Stomach smooth muscle (tissue), 2 donors: ENCODE measurements around the gene IRF8.

Experiments used
- H3K27ac ChIP-seq: one replicate; pipeline ENCODE4 v1.7.0; 2013; ENCODE audit warnings: mild to moderate bottlenecking, low read length, inconsistent platforms
- H3K27me3 ChIP-seq, 2 donors: one replicate each; pipeline ENCODE4 v1.7.0; 2013; ENCODE audit warnings: low read length in 2 of 2; ENCODE audit not compliant: insufficient read depth in 2 of 2, control insufficient read depth in 1 of 2
- H3K36me3 ChIP-seq, 2 donors: one replicate each; pipeline ENCODE4 v1.7.0; 2013; ENCODE audit warnings: low read length in 2 of 2; ENCODE audit not compliant: control insufficient read depth in 2 of 2, insufficient read depth in 2 of 2
- H3K4me1 ChIP-seq: one replicate; pipeline ENCODE4 v1.7.0; 2013; ENCODE audit warnings: low read length; ENCODE audit not compliant: control insufficient read depth, insufficient read depth
- H3K4me3 ChIP-seq, 2 donors: one replicate each; pipeline ENCODE4 v1.7.0; 2013; ENCODE audit warnings: low read length in 2 of 2
- H3K9ac ChIP-seq, 2 donors: one replicate each; pipeline ENCODE4 v1.7.0; 2013; ENCODE audit warnings: low read length in 2 of 2, mild to moderate bottlenecking in 1 of 2
- H3K9me3 ChIP-seq, 2 donors: one replicate each; pipeline ENCODE4 v1.7.0; 2013; ENCODE audit warnings: low read length in 2 of 2; ENCODE audit not compliant: control insufficient read depth in 2 of 2
- donor health status: healthy.
- donor health status: Pancreatic carcinoma.

The IRF8 gene

DNA sequence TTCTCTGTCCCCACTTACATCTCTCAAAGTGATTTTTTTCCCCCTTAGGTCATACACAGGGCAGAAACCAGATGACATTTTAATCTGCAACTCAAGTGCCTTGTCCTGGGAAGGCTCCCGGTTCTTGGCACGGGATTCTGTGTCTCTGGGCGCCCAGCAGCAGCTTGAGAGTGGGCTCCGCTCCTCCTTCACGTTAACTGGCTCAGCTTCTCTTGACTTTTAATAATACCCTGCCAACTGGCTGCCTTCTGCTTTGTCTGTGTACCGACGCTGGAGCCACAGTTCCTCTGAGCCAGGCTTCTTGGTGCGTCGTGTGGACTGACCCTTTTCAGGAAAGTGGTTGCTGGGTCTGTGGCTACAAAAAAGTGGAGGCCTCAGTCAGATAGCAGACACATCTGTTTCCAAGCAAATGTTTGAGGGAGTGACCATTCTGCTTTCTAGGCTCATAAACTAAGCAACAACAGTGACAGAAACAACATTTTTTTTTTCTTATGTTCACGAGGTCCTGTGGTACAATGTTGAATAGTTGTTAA lies 64.9 kb downstream of the IRF8 start:
- H3K36me3 ChIP-seq: no peaks in the 10 kb centered on the region
- no peak overlapping the region for H3K4me3 ChIP-seq
- peaks cover 13% of the 10 kb centered on the region for H3K4me1 ChIP-seq
- no peak overlapping the region for H3K27ac ChIP-seq
- no peaks in the 10 kb centered on the region for H3K27me3 ChIP-seq
- no peaks in the 10 kb centered on the region for H3K9me3 ChIP-seq
- peak overlapping the region in 1 of 2 donors; percentile 13 for H3K9ac ChIP-seq

DNA sequence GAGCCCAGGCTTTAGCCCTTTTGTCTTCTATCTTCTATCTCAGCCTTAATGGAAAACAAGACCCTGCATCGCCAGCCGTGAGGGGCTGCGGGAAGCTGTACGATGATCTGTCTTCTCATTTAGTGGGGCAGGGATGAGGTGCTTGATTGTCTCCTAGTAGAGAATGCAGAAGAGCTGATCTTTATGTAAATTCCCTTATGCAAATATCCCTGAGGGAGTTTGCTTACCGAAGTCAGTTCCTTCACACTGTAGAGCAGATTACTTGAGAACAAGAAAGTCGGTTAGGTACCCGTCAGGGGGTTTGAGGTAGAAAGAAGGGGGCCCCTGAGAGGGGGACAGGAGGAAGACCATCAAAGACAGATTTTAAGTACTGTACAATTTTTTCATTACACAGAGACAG lies 66.2 kb downstream of the IRF8 start:
- no peak overlapping the region for H3K9ac ChIP-seq
- H3K36me3 ChIP-seq: no peaks in the 10 kb centered on the region
- H3K4me1 ChIP-seq: peaks cover 13% of the 10 kb centered on the region
- H3K9me3 ChIP-seq: no peaks in the 10 kb centered on the region
- no peak overlapping the region for H3K27ac ChIP-seq
- no peaks in the 10 kb centered on the region for H3K27me3 ChIP-seq
- H3K4me3 ChIP-seq: no peak overlapping the region

DNA sequence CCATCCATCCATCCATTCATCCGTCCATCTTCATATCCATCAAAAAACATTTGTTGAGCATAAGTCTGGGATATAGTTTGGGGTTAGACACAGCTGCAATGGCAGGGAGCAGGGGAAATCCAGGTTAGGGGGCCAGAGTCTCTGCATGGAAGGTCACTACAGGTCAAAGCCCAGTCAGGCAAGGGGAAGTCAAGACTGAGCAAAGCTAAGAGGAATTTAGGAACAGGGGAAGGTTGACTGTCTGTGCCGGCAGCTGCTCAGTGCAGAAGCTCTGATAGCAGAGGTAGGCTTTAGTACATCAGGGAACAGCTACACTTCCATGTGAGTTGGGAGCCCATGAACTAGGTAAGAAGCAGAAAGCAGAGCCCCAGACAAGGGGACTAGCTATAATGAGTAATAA lies 68.1 kb downstream of the IRF8 start:
- no peak overlapping the region for H3K9ac ChIP-seq
- peaks cover 0 to 2% of the 10 kb centered on the region in 2 donors for H3K27me3 ChIP-seq
- H3K36me3 ChIP-seq: no peaks in the 10 kb centered on the region
- no peak overlapping the region for H3K27ac ChIP-seq
- no peak overlapping the region for H3K4me3 ChIP-seq
- no peaks in the 10 kb centered on the region for H3K9me3 ChIP-seq
- H3K4me1 ChIP-seq: peaks cover 13% of the 10 kb centered on the region

DNA sequence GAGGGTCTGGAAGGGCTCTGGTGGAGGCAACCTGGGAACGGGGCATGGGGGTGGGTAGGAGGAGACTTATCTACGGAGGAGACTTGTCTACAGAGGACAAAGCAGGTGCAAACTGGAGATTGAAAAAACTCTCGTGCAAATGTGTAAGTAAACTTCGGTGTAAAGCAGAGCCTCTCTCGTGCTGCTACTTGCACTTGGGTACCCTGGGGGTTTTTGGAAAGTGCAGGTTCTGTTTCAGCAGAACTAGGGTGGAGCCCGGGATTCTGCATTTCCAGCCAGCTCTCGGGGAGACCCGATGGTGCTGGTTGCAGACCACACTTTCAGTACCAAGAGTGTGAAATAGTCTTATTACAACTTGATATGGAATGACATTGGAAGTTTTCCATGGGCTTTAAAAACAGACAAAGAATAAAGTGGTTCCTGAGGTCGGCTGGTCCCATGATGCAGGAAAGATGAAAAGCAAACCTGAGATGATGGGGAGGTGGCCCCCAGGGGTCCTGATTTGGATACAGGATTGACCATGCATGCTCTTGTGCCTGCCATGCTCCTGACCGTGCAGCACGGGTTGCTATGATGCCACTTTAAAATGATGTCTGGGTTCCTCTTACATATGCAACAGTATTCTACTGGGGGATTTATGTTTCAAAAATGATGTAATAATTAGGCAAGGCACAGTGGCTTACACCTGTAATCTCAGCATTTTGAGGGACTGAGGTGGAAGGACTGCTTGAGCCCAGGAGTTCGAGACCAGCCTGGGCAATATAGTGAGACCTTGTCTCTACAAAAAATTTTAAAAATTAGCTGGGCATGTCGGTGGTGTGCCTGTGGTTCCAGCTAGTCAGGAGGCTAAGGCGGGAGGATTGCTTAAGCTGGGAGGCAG lies 69.3 kb downstream of the IRF8 start:
- Histone ChIP-seq H3K4me3 (no peak overlapping the region), H3K27me3 (peaks cover 0 to 2% of the 10 kb centered on the region in 2 donors), H3K36me3 (no peaks in the 10 kb centered on the region), H3K4me1 (peaks cover 12% of the 10 kb centered on the region), H3K9me3 (no peaks in the 10 kb centered on the region), H3K9ac (no peak overlapping the region), H3K27ac (no peak overlapping the region)

DNA sequence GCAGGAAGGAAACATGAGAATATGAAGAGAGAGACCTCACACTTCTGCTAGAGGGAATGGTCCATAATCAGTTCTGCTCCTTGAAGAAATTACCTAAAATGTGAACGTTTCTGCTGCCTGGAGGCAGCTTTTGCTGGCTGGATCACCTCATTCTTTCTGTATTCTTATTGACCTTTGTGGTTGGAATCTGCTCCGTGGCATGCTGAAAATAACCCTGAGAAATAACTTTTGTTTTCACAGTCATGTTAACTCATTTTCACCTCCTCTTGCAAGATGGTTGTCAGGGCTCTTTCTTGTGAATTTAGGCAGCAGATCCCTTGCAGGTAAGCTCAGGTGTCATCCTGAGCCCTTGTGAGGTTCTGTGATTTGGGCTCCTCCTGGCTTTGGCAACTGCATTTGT lies 70.2 kb downstream of the IRF8 start:
- Histone ChIP-seq H3K9ac (no peak overlapping the region), H3K27me3 (peaks cover 0 to 2% of the 10 kb centered on the region in 2 donors), H3K4me1 (peaks cover 3% of the 10 kb centered on the region), H3K27ac (no peak overlapping the region), H3K9me3 (no peaks in the 10 kb centered on the region), H3K4me3 (no peak overlapping the region), H3K36me3 (no peaks in the 10 kb centered on the region)

DNA sequence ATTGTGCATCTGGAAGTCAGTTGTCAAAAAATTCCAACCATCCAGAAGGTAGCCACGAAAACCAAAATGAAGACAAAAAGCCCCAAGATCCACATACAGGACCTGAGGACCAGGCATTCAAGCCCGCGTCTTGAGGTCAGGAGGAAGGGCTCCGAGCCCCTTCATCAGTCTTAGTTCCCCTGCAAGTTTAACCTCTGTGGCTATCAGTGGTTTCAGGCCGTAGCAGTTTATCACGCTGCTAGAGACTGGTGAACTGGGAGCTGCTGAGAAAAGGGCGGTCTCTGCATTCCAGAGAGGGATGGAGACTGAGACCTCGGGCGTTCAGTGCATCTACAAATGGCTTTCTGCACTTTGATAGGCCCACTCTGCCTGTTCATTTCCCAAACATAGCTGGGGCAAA lies 70.6 kb downstream of the IRF8 start:
- Histone ChIP-seq H3K4me3 (no peak overlapping the region), H3K9me3 (no peaks in the 10 kb centered on the region), H3K27ac (no peak overlapping the region), H3K4me1 (no peaks in the 10 kb centered on the region), H3K36me3 (no peaks in the 10 kb centered on the region), H3K27me3 (peaks cover 0 to 2% of the 10 kb centered on the region in 2 donors), H3K9ac (no peak overlapping the region)

DNA sequence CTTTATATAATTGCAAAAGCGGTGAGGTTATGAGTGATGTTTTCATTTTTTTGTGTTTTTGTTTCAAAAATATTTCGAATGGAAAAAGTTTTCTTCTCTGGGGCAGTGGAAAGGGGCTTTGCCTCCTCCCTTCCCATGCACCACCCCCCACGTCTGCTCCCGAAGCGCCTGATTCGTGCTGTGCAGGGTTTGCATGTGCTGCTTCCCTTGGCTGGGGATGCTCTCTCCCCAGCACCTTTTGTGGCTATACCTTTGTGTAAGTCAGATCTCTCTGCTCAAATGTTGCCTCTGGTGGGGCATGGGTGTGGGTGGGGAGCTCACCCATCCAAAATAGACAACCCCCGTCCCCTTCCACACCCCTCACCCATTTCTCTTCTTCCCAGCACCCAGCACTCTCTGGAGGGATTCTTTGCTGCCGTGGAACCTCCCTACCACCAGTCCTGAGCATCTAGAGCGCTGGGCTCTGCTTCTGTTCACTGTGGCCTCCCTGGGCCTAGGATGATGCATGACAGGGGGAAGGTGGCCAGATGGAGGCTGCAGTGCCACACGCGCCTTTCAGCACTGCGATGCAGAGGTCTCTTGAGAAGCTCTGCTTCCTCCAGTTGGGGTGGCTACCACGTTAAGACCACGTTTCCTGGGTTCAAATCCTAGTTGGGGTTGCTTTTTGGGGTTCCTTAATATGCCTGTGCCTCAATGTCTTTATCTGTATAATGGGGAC lies 71.2 kb downstream of the IRF8 start:
- no peaks in the 10 kb centered on the region for H3K9me3 ChIP-seq
- peaks cover 0 to 2% of the 10 kb centered on the region in 2 donors for H3K27me3 ChIP-seq
- no peak overlapping the region for H3K9ac ChIP-seq
- no peak overlapping the region for H3K27ac ChIP-seq
- H3K36me3 ChIP-seq: no peaks in the 10 kb centered on the region
- no peaks in the 10 kb centered on the region for H3K4me1 ChIP-seq
- H3K4me3 ChIP-seq: no peak overlapping the region

DNA sequence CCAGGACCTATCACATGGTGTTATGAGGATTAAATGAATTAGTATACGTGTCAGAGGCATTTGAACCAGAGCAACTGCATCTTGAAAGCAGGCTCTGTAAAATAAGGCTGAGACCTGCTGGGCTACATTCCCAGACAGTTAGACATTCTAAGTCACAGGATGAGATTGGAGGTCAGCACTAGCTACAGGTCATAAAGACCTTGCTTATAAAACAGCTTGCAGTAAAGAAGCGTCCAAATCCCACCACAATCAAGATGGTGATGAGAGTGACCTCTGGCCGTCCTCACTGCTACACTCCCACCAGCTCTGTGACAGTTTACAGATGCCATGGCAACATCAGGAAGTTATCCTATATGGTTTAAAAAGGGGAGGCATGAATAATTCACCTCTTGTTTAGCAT lies 71.8 kb downstream of the IRF8 start:
- Histone ChIP-seq H3K27me3 (peaks cover 0 to 2% of the 10 kb centered on the region in 2 donors), H3K36me3 (no peaks in the 10 kb centered on the region), H3K9ac (no peak overlapping the region), H3K4me3 (no peak overlapping the region), H3K4me1 (no peaks in the 10 kb centered on the region), H3K27ac (no peak overlapping the region), H3K9me3 (no peaks in the 10 kb centered on the region)
